ENCODE results near the gene LILRB3. TPM values are rescaled to one million over a fixed set of nuclear protein-coding genes. Genes with fewer than 3 reads are reported as not detected.

Gene LILRB3
- total and polyA plus RNA-seq, 10 donors: 6.4 to 443 (median 89.9) TPM

DNA sequence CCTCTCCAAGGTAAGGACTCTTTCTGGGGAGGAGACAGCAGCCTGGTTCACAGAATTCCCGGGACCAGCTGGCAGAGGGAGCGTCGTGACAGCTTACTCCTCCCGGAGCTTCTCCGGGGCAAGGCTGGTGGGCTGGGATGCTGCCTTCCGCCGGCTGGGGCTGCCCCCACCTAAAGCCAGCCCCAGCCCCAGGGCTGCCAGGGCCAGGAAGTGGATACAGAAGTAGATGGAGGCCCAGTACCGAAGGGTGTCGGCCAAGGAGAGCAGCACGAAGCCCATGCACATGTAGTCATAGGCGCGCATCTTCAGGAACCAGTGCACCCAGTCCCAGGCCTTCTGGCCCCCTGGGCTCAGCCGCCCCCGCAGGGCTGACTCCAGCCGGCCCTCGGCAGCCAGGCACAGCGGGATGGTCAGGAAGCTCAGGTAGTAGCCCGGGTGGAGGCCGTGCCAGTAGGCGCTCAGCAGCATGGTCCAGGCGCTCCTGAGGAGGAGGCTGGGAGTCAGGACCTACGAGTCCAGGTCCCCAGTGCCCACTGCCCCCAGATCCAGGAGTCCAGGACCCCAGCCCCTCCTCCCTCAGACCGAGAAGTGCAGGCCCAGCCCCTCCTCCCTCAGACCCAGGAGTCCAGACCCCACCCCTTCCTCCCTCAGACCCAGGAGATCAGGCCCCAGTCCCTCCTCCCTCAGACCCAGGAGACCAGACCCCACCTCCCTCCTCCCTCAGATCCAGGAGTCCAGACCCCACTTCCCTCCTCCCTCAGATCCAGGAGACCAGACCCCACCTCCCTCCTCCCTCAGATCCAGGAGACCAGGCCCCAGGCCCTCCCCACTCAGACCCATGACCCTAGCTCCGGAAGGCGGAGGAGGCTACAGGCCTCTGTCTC, 48.6 kb downstream of the LILRB3 start:
- WGBS, 5 donors: 75 to 82% (median 79%) methylated on average over 16 to 25 of the region's 25 CpGs
- H3K9me3 ChIP-seq: no peaks in the 10 kb centered on the region
- no peak overlapping the region for H3K27ac ChIP-seq
- H3K4me1 ChIP-seq: peaks cover 5 to 21% (median 14%) of the 10 kb centered on the region in 6 donors
- no peak for DNase-seq
- TF ChIP-seq POLR2A (IDR thresholded peaks at IDR 0.05) (no peak), POLR2AphosphoS5 (IDR thresholded peaks at IDR 0.05) (no peak), CTCF (IDR thresholded peaks at IDR 0.05 in 8 of 11, conservative IDR thresholded peaks at IDR 0.05 in 3 of 11) (no peak)
- no peak overlapping the region for H3K4me3 ChIP-seq
- H3K36me3 ChIP-seq: peaks cover 0 to 50% (median 7%) of the 10 kb centered on the region in 6 donors
- H3K27me3 ChIP-seq (replicated peaks in 1 of 7): peaks cover 0 to 20% (median 0%) of the 10 kb centered on the region in 7 donors
- intact Hi-C loops (cut with DNase I; ENCODE audit: low total_unique reads): no loop called here

- H3K4me3 ChIP-seq: no peak overlapping the region
- intact Hi-C loops (cut with DNase I; ENCODE audit: low total_unique reads): no loop called here
- H3K4me1 ChIP-seq: peaks cover 5 to 27% (median 17%) of the 10 kb centered on the region in 6 donors
- H3K36me3 ChIP-seq: peaks cover 0 to 41% (median 3%) of the 10 kb centered on the region in 6 donors
- H3K27ac ChIP-seq: no peak overlapping the region
- H3K27me3 ChIP-seq (replicated peaks in 1 of 7): peaks cover 0 to 20% (median 0%) of the 10 kb centered on the region in 7 donors
- WGBS, 5 donors: 41 to 52% (median 49%) methylated on average over 15 of the region's 15 CpGs
- H3K9me3 ChIP-seq: no peaks in the 10 kb centered on the region
- no peak for DNase-seq
- no peak for TF ChIP-seq CTCF (IDR thresholded peaks at IDR 0.05 in 8 of 11, conservative IDR thresholded peaks at IDR 0.05 in 3 of 11)
- no peak for TF ChIP-seq POLR2A (IDR thresholded peaks at IDR 0.05)
- TF ChIP-seq POLR2AphosphoS5 (IDR thresholded peaks at IDR 0.05): no peak
Measured at GRCh38 chr19:54173359-54173699, 49.5 kb downstream of the LILRB3 start.

DNA sequence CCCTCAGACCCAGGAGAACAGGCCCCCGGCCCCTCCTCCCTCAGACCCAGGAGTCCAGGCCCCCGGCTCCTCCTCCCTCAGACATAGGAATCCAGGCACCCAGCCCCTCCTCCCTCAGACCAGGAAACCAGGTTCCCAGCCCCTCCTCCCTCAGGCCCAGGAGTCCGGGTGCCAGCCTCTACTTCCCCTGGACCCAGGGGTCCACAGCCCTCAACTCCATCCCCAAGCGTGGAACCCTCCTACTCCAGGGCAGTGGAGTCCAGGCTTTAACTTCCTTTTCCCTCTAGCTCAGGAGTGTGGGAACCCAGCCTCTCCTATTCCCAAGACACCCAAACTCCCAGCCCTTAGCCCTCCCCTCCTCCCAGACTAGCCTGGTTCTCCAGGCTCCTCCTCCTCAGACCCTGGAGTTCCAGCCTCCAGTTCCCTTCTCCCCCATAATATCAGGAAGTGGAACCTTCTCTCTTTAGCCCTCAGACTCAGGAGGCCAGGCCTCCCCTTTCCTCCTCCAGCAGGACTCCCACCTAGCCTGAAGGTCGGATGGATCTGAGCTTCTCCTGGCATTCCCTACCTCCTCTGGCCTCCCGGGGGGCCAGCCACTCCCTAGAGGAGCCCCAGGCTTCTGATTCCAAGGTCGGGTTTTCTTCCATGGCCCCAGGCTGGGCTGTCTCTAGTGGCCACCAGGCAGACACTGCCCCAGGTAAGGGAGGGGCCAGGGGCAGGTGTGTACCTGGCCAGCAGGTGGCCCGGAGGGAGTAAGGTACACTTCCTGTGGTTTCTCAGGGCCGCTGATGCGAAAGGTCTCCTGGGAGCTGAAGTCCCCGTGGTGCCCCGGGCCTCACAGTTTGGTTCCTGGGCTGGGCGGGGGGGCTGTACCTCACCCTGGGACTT, 50.1 kb downstream of the LILRB3 start, which contains the start of gene TMC4:
Gene TMC4, minus strand, starts transcription at position 690 of the 888 bp plus-strand sequence. Its CDS starts 43 bp downstream, at position 647.
- Histone ChIP-seq H3K27ac (no peak within 1 kb of the TSS), H3K4me3 (no peak within 1 kb of the TSS), H3K9me3 (no peaks in the 10 kb centered on the region), H3K4me1 (peaks cover 5 to 32% (median 20%) of the 10 kb centered on the region in 6 donors), H3K27me3 (replicated peaks in 1 of 7) (peaks cover 0 to 25% (median 4%) of the 10 kb centered on the region in 7 donors), H3K36me3 (peaks cover 0 to 35% (median 0%) of the 10 kb centered on the region in 6 donors)
- peak; percentile 7 to 58 (median 11) for TF ChIP-seq POLR2AphosphoS5 (IDR thresholded peaks at IDR 0.05)
- no peak for TF ChIP-seq POLR2A (IDR thresholded peaks at IDR 0.05)
- peak in 2 of 11 experiments; percentile 6 to 18 for TF ChIP-seq CTCF (IDR thresholded peaks at IDR 0.05 in 8 of 11, conservative IDR thresholded peaks at IDR 0.05 in 3 of 11)
- DNase-seq: no peak
- intact Hi-C loops (cut with DNase I; ENCODE audit: low total_unique reads): no loop called here
- 17 to 26% (median 22%) methylated on average over 7 to 13 of the region's 13 CpGs for WGBS, 5 donors

Measured in spleen (tissue), 11 donors.